Fibroblast of the aortic adventitia (primary cell): ENCODE data around the gene CHRND. TPM values are rescaled to one million over a fixed set of nuclear protein-coding genes. Genes with fewer than 3 reads are reported as not detected.
A peak's percentile ranks its signal among the peaks of the same experiment; 100 is the strongest.

ENCODE experiments used
- DNase-seq: peaks from one replicate; pipeline ENCODE4 v3.0.0-alpha.2; 2010; ENCODE audit warnings: low read depth
- H3K4me3 ChIP-seq: 2 replicates; pipeline ENCODE4 v1.5.1; 2011; ENCODE audit warnings: low read depth, mild to moderate bottlenecking, control low read depth, low read length, moderate library complexity
- total RNA-seq: library from RNA; depleted of rRNA; stranded (reverse); fragments of >200 nt; gene quantifications from 2 replicates; pipeline ENCODE4 v1.2.3, GENCODE V29; 2012; ENCODE audit warnings: low replicate concordance
- TF ChIP-seq, protein P1 (sequence below): IDR thresholded peaks from 2 replicates; pipeline ENCODE4 v1.5.1; 2011; ENCODE audit warnings: mild to moderate bottlenecking, low read length, control low read depth, inconsistent platforms; ENCODE audit not compliant: insufficient read depth

Gene CHRND
- total RNA-seq, 1 donor: not detected

DNA sequence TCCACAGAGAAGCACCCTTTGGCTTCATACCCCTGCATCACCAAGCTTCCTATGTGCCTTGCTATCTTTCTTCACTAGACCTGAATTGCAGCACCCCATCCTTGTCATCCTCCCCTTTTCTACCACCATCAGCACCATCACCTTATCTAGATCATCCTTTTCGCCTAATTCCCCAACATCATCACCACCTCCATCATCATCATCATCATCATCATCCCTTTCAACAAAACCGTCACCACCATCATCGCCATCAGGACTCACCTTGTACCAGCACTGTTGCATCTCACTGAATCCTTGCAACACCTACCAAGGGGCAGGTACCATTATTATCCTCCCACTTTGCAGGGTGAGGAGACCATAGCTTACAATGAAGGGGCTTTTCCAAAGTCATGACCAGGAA is 27.5 kb upstream of the CHRND start:
- H3K4me3 ChIP-seq: no peak overlapping the region
- TF ChIP-seq, protein P1, sequence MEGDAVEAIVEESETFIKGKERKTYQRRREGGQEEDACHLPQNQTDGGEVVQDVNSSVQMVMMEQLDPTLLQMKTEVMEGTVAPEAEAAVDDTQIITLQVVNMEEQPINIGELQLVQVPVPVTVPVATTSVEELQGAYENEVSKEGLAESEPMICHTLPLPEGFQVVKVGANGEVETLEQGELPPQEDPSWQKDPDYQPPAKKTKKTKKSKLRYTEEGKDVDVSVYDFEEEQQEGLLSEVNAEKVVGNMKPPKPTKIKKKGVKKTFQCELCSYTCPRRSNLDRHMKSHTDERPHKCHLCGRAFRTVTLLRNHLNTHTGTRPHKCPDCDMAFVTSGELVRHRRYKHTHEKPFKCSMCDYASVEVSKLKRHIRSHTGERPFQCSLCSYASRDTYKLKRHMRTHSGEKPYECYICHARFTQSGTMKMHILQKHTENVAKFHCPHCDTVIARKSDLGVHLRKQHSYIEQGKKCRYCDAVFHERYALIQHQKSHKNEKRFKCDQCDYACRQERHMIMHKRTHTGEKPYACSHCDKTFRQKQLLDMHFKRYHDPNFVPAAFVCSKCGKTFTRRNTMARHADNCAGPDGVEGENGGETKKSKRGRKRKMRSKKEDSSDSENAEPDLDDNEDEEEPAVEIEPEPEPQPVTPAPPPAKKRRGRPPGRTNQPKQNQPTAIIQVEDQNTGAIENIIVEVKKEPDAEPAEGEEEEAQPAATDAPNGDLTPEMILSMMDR: no peak
- DNase-seq: no peak

DNA sequence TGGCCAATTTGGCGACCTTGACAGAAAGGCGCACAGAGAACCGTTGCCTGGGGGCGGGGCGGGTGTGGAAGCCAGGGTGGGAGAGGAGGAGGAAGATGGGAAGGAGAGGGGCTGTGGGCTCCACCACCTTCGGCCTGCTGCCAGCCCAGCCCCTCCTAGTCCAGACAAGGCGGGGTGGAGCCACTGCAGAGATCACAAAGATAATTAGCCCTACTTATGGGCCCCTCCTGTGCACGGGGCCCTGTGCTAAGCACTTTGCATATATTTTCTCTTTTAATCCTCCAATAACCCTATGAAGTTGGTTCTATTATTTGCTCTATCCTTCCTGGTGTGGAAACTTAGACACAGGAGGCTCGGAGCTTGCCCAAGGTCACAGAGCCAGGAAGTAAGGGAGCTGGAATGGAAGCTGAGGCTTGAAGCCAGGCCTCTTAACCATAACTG is 24.6 kb upstream of the CHRND start:
- DNase-seq: no peak
- TF ChIP-seq, protein P1: no peak
- H3K4me3 ChIP-seq: no peak overlapping the region

DNA sequence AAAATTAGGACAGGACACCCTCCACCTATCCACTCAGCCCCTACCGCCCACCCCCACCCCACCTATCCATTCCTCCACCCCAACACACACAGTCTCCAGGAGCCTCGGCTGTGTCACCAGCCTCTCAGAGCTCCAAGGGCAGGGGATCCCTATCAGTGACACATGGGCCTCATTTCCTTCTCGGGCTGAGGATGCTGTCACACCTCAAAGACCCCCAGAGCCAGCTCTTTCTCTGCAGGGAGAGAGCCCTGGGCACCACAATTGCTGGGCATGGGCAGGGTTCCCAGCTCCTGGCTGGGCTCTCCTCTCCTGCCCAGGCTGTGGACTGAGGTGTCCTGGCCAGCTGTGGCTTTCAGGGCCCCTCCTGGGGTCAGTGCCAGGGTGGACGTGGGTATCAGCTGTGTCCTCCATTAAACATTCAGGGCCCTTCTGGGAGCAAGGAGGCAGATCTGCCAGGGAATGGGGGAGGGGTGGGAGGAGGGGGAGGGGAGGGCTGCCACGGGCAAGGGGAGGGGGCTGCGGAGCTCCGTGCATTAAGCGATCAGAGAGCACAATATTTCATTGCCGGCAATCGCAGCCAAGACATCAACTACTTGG is 24.1 kb upstream of the CHRND start:
- no peak overlapping the region for H3K4me3 ChIP-seq
- DNase-seq: no peak
- TF ChIP-seq, protein P1: no peak

DNA sequence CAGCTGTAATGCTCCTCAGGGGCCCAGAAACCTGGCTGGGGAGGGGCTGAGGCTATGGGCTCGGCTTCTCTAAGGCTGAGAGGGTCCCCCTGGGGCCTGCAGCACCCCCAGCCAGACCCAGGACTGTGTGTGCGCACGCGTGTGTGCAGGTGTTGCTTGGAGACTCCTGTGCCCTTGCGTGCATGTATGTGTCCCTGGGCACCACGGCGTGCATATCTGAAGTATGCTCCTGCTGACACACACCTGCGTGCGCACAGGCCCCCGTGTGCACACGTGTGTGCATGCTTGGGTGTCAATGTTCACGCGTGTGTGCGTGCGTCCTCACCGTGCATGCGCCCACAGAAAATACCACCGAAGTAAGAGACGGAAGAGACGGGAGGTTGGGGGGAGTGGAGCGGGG is 23.4 kb upstream of the CHRND start:
- H3K4me3 ChIP-seq: no peak overlapping the region
- DNase-seq: peak; percentile 2
- TF ChIP-seq, protein P1: no peak

DNA sequence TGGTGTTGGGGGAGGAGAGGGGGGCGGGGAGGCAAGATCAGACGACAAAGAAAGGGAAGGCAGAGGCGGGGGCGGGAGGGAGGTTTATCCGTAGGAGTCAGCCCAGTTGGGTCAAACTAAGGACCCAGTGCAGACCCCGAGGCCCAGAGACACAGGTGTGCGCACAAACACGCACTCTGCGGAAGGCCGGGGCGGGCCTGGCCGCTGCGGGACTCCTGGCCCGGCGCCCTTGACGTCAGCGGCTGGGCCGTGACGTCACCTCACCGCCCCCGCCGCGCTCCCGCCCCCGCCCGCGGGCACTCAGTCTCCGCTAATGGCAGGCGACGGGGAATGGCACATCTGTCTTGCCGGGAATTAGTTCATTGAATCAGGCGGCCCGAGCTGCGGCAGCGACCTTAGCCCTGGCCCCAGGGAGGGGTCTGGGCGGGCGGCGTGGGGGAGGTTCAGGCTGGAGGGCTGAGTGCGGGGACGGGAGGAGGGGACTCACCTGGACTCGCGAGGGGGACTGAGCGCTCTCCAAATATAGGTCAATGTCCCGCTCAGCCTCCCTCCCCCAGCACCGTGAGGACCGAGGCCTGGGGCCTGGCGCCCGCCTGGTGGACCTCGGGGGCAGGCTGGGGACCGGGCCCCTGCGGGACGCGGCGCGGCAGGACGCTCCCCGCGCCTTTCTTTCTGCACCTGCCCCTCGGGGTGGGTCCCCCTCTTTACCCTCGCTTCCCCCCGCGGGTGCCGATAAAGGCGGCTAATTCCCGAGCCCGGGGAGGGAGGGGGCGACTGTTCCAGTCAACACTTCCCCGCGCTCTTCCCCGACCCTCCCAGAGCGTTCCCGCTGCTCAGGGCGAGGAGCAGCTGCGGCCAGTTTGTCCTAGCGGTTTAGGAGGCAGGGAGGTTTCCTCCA is 22.8 kb upstream of the CHRND start:
- peak; percentile 24 for DNase-seq
- TF ChIP-seq, protein P1: no peak
- H3K4me3 ChIP-seq: no peak overlapping the region

DNA sequence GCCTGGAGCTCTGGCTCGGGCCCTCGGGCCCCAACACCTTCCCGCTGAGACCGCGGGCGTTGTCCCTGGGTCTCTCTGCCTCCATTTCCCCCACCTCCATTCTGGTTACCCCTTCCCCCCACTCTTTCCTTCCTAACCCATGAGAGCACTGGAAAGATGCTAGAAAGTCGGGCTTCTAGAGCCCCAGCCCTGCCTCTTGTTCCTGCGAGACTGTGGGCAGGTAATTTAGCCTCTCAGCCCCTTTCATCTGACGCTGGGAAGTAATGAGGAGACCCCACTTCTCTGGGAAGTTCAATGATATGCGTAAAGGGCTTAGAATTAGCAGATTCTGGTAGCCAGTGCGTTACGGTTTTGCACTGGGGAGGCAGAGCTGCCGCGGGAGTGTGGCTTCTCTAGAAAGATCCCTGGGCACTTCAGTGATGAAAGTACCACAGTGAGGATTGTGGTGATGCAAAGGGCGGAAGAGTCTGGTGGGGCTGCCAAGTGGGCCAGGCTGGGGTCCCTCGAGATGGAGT is 22.1 kb upstream of the CHRND start:
- no peak overlapping the region for H3K4me3 ChIP-seq
- no peak for DNase-seq
- TF ChIP-seq, protein P1: no peak
